ENCODE data around the gene RIBC2.
"Not testable (repeated sequence)": the region's sequence is repeated elsewhere in the genome, so short reads cannot be mapped to it uniquely, and the experiment has no call there.

RIBC2 gene, protein sequence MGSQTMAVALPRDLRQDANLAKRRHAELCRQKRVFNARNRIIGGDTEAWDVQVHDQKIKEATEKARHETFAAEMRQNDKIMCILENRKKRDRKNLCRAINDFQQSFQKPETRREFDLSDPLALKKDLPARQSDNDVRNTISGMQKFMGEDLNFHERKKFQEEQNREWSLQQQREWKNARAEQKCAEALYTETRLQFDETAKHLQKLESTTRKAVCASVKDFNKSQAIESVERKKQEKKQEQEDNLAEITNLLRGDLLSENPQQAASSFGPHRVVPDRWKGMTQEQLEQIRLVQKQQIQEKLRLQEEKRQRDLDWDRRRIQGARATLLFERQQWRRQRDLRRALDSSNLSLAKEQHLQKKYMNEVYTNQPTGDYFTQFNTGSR

GRCh38 chr22:45413368-45414211 lies at the start of gene RIBC2, which contains the start of gene SMC1B:
Gene RIBC2, plus strand, starts transcription at chr22:45413693. Its CDS starts 194 bp downstream, at chr22:45413887.
Gene SMC1B, minus strand, starts transcription at chr22:45413599. Its CDS starts 32 bp downstream, at chr22:45413567.
- peak in 30 of 51 donors; percentile 2 to 61 (median 34) for DNase-seq

- DNase-seq = no peak
Observed at GRCh38 chr22:45366713-45367112, 46.8 kb upstream of the RIBC2 start.

- not testable (repeated sequence) for DNase-seq
Observed at GRCh38 chr22:45373592-45373991, 39.9 kb upstream of the RIBC2 start.

- no peak for DNase-seq
Observed at GRCh38 chr22:45376009-45376408, 37.5 kb upstream of the RIBC2 start.

DNA sequence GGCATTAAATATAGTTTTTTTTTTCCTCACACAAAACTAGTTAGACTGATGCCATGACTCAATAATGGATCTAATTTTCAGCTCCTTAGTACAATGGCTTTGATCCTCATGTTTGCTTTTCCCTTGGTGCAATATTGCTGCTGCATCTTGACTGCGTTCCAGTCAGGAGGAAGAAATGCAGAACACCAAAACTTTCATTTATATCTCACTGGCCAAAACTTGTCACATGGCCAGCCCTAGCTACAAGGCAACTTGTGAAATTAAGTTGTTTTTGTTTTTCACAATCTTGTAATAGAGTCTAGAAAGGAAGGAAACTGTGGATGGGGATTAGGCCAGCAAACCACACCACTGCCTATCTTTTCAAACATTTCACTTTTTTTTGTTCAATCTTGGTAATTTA lies 36.8 kb upstream of the RIBC2 start:
- no peak for DNase-seq

GRCh38 chr22:45381348-45381747 lies 32.1 kb upstream of the RIBC2 start:
- no peak for DNase-seq

- DNase-seq = no peak
Observed at GRCh38 chr22:45389546-45389945, 23.9 kb upstream of the RIBC2 start.

DNA sequence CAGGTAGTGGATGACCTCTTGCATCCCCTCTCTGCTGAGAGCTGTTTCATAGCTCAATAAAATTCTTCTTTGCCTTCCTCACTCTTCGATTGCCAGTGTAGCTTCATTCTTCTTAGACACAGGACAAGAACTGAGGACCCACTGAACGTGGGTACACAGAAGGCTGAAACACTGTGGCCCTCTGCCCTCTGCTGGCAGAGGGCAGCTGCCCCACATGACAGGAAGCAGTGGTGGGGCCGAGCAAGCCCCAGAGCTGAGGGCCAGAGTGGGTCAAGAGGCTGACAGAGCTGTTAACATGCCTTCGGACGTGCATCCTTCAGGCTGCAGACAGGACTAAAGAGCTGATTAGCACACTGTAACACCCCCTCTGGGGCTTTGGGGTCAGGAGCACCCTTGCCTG lies 15.7 kb upstream of the RIBC2 start:
- no peak for DNase-seq

- DNase-seq = no peak
Observed at GRCh38 chr22:45398214-45398613, 15.3 kb upstream of the RIBC2 start.

DNA sequence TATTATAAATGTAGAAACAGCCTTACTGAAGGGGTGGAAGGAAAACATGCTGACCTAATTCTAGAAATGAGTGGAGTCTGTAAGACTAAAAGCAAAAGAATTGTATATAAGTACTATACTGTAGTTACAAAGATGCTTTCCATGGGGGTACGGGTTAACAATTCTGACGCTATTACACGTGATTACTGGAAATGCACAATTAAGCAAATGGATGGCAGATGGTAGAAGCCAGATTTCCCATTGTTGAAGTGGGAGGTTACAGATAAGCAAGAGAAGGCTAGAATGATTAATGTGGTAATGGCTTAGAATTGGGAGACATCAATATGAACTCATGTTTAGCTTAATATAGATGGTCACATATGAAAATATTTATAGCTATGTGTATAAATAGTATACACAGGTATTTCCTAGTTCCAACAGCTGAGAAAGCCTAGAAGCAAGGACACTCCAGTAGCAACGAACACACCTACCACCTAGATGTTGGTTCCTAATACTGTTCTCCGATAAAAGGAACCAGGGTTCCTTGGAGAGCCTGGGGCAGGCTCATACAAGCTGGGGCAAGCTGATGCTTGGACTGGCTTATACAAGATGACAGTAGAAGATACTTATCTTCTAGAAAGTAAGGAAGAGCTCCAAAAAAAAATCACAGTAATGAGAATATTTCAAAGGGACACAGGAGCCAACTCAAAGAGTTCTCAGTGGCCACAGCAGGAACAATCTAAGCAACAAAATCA lies 13.6 kb upstream of the RIBC2 start:
- no peak for DNase-seq

DNA sequence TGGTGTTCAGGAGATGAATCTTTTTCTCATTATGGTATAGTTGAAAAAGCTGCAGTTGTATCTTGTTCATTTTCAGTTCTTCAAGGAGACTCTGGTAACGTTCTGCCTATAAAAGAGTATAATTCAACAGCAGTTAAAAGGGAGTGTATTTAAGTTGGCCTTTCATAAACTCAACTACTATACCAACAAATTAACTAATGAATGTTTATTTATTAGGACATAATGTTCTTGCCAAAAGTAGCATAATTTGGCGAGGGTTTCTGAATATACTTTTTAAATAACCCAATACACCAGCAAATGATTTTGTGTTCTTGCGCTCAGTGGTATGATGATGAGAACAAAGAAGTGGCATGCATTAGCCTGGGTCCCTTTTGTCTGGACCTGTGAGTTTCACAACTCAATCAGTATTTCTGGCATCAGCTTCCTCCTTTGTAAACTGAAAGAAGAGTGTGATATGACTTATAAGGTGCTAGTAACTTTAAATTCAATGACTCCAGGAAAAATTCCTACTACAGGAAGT lies 11.0 kb upstream of the RIBC2 start:
- DNase-seq = no peak

DNA sequence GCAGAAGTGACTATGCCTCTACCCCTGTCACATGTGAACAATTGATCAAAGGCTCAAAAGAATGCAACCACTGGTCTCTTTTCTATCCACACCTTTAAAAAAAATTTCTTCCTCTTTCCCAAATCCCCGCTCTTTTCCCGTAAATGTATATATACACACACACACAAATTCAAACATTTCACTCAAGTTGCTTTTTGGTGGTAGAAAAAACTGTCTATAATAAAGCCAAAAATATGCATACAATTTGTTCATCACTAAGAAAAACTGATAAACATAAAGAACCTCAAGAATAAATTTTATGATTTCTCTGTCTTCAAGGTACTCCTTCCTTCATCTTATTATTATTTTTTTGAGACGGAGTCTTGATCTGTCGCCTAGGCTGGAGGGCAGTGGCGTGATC lies 5.7 kb upstream of the RIBC2 start:
- DNase-seq = no peak

DNA sequence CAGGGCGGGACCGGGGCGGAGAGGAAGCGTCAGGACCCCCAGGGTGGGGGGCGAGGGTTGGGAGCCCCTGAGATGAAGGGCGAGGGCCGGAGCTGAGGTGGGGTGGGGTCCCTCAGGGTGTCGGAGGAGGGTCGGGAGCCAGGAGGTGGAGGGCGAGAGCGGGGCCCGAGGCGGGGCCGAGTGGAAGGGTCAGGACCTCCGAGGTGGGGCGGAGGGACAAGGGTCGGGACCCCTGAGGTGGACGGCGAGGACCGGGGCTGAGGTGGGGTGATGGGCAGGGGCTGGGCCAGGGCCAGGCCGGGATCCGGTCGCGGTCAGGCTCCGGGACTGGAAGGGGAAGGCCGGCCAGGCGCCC lies 503 bp upstream of the RIBC2 start:
- DNase-seq = no peak

DNA sequence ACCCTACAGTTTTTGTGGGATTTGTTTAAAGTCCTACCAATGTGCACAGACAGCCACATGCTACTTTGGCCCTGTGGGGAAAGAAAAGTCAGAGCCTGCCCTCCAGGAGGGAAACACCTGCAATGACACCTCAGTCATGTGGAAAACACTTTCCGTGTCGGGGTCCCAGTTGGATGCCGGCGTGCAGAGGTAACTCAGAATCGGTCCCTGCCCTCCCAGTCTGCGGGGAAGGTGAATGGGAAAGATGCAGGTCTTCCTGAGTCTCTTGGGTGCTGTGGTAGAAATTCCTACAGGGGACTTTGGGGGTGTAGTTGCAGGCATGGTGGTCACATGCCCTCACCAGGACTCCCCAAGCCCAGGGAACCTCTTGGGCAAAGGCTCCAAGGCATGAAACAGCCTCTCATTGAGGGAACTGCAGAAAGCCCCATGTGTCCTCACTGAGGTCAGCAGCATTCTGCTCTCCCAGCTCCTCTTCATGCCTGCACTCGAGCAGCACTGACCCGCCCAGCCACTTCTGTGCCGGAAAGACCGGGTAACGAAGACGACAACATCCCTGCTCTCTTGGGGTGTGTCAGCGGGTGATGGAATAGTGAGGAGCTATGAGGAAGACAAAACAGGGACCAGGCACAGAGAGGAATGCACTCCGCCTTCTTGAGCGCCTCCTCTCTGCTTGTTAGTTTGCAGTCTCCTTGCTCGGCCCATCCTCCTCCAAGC lies 4.7 kb downstream of the RIBC2 start:
- DNase-seq = no peak

DNA sequence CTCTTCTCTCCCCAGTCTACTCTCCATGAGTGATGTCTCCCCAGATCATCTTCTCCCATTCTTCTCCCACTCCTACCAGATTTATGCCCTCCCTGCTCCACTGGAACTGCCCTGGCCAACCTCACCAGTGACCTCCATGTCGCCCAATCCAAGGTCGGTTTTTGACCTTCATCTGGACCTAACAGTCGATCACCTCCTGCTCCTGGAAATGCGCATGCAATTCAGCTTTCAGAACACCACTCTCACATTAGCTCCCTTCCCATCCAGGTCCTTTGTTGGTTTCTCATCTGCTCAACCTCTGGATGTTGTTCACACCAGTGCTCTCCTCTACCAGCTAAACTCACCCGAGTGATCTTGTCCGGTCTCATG lies 5.3 kb downstream of the RIBC2 start:
- DNase-seq = no peak

DNA sequence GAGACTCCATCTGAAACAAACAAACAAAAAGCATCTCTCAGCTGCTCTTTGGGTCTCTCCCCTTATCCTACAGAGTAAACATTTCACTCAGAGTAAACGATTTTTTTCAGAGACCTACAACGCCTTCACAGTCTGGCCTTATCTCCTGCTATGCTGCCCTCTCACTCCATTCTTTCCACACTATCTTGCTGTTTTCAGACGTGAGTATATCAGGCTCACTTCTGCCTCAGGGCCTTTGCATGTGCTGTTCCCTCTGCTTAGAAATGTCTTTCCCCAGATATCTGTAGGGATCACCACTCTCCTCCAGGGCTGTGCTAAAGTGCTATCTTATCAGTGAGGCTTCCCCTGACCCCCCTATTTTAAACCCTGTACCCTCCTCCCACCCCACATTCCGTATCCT lies 6.5 kb downstream of the RIBC2 start:
- no peak for DNase-seq

- no peak for DNase-seq
Observed at GRCh38 chr22:45420539-45420938, 7.0 kb downstream of the RIBC2 start.

GRCh38 chr22:45421349-45422055 lies 8.0 kb downstream of the RIBC2 start:
- DNase-seq = no peak

GRCh38 chr22:45422237-45422983 lies 8.9 kb downstream of the RIBC2 start:
- no peak for DNase-seq

- DNase-seq = no peak
Observed at GRCh38 chr22:45423524-45423923, 10.0 kb downstream of the RIBC2 start.

Data from hypothalamus (tissue), 51 donors.